HK-2 (cell line): ENCODE data around the gene LMO1.
A peak's percentile ranks its signal among the peaks of the same experiment; 100 is the strongest.

Experiments used
- DNase-seq: peaks from one replicate; pipeline ENCODE4 v3.0.0-alpha.2; 2018; ENCODE audit not compliant: unreplicated experiment

Gene LMO1

DNA sequence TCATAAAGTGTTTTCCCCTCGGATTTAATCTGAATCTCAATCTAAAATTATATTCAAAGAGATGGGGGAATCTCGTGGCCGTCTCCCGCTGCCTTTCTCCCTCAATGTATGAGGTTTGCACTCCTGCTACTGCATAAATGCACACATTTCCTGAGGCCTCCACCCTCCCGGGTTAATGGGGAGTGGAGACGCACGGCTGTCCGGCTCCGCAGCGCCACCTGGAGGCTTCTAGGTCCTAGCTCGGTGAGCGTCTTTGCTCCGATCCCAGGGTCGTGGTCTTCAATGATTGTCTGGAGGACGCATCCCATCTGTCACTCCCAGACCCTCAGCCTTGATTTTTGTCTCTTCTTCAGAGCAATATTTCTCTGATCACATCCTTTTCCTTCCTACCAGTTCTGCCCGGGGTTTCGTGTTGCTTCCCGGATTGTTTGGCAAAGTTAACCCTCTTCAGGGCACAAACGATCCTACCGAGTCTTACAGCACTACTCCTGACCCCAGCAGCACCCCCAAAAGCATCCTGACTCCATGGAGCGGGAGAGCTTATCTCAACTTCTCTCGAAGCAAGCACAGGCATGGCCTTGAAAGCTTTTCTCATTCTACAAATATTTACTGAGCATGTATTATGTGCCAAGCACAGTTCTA lies at the start of gene LMO1:
TSS of gene LMO1 (minus strand) at position 110 of the 642 bp plus-strand sequence. CDS start 516 bp downstream, outside the sequence.
- peak; percentile 72 for DNase-seq

DNA sequence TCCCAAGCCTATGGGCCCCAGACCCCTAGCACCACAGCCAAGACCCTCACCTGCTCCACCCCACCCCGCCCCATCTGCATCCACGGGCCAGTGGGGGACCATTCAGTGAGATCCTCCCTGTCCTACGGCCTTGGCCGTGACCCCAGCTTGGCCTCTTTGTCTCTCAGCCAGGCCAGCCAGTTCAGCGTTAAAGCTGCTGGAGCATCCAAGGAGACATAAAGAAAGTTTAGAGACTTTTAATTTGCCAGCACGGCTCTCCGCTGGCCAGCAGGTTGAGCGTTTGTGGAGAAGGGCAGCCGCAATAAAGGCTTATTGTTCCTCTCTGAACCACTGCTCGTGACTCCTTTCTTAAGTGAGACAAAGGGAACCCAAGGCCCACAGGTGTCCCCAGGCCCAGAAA lies 49.3 kb upstream of the LMO1 start:
- DNase-seq, result no peak

- no peak for DNase-seq
These were observed 47.7 kb upstream of the LMO1 start for GRCh38 chr11:8311366-8311765.

DNA sequence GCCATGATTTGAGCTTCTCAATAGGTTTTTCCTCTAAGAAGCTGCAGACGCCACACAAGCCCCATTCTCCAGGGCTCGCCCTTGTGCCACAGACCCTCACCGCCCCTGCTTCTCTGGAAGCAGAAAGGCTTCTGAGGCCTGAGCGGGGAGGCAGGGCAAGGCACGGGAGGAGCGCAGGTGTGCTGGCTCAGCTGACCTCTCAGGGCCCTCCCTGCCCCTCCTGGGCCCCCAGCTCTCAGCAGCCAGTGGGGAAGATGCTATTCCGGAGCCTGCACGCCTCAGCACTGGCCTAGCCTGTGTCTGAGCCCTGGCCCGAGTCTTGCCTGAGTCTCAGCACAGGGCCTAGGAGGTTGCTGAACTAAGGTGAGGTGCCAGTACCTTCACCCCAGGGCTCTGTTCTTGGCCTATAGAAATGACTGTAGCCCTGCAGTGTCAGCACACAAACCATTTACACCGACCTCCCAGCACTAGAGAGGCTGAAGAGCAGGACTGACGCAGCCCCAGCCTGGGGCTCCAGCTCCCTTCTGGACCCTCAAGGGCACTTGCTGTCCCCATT lies 47.1 kb upstream of the LMO1 start:
- no peak for DNase-seq

DNA sequence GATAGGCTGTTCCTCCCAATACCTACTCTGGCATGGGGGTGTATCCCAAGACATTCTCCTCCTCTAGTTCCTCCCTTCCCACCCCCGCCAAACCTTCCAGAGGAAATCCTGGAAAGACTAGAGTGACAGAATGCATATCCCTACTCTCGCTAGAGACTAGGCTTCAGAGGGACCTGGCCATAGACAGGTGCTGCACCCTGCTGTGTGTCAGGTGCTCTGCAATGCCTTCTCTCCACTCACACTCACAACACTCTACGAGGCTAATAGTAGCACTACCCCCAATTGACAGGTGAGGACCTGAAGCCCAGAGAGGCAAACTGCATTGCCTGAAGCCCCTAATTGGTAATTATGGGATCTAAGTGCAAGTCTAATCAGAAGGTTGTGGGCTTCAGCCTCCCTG lies 46.2 kb upstream of the LMO1 start:
- no peak for DNase-seq

DNA sequence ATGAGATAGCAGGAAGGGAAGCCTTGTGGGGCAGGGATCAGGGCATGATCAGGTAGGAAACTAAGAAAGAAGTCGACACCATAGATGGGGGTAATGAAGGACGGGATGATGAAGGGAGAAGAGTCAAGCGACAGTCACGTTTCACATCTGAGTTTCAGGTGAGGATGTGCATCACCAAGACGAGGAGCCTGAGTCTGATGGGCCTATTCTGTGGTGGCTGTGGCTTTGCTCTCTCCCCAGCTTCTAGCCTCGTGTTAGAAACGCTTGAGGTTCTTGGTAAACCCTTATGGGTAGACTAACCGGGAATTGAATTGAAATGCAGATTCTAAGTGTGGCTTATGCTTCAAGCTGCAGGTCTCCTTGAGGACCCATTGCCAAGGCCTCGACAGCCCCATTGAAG lies 45.6 kb upstream of the LMO1 start:
- DNase-seq, result no peak

GRCh38 chr11:8307601-8308000 lies 43.9 kb upstream of the LMO1 start:
- no peak for DNase-seq

DNA sequence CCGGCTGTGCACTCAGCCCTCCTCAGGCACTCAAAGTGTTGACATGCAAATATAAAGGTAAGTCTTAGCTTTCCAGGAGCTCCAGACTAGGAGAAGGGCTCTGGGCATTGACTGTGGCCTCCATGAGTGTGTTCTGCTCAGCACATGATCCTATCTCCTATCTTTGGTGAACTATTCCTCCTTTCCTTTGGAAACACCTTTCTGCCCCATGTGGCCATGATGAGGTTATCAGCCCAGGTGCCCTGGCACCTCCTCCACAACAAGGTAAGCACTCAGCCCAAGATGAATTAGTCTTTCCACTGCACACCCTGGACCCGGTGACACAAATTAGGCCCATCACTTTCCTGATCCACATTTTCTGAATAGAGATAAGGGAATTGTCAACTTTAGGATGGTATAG lies 37.9 kb upstream of the LMO1 start:
- DNase-seq, result no peak

GRCh38 chr11:8298801-8299786 lies 35.4 kb upstream of the LMO1 start:
- no peak for DNase-seq

DNA sequence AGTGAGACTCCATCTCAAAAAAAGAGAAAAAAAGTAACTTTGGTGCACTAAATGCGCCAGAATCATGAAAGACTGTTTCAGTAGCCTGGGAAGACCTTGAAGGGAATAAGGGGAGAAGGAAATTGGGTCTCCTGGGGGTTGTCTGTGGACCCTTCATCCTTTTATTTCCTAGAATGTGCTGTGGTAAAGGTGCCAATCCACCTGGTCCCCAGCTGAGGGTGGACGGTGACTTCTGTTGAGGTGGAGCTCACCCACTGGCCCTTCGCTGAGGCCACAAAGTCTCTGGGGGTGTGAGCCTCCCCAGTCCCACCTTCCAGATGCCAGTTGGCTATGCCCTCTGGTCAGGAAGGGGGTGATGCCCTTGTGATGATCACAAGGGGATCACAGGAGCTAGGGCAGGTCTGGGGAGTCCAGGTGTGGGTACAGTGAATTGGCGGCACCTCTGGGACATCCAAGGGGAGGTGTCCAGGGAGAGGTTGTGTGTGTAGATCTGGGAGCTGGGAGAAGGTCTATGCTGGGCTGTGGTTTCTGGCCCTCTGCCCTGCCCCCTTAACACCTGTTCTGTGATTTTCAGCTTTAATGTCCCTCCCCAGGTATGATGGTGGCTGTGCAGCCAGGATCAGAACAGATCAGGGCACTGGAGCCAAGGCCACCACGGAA lies 34.2 kb upstream of the LMO1 start:
- DNase-seq, result no peak

DNA sequence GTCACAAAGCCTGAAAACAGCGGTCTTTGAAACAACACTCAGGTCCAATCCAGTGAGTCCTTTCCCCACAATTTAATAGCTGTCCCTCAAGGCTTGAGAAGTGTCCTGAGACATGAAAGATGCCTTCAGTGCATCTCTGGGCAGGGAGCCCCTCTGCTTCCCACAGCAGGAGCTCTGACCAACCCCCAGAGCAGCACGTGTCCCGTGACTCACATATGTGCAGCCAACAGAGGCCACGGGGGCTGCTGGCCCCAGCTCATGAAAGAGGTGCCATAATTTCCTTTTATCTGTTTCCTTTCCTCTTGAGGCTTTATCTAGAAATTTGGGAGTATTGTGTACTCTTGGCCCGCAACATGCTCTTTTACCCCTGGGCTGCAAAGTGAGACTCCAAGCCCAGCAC lies 33.2 kb upstream of the LMO1 start:
- no peak for DNase-seq

DNA sequence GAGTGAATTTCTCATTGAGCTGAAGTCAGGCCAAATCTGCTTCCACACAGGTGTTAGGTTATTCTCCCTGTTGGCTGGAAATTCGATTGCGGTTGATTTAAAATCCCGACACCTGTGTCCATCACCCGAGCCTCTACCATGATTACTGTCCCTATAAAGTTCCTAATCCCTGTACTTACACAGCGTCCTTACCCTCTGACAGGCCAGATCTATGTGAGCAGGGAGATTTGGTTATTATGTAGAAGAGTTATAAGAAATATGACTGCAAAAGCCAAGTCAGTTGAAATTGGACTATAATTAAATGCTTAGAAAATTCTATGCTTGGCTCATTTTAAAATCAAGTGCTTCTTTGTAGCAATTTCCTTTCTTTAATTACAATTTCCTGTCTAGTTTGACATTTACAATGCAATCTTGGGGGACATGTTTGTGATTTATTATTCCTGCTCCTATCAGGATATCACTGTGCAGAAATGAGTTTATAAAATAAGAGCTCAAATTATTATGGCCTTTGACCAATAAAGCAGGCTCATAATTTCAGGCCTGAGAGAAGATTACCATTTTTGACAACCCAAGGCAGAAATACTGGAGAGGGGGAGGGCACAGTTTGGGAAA lies 32.5 kb upstream of the LMO1 start:
- no peak for DNase-seq

DNA sequence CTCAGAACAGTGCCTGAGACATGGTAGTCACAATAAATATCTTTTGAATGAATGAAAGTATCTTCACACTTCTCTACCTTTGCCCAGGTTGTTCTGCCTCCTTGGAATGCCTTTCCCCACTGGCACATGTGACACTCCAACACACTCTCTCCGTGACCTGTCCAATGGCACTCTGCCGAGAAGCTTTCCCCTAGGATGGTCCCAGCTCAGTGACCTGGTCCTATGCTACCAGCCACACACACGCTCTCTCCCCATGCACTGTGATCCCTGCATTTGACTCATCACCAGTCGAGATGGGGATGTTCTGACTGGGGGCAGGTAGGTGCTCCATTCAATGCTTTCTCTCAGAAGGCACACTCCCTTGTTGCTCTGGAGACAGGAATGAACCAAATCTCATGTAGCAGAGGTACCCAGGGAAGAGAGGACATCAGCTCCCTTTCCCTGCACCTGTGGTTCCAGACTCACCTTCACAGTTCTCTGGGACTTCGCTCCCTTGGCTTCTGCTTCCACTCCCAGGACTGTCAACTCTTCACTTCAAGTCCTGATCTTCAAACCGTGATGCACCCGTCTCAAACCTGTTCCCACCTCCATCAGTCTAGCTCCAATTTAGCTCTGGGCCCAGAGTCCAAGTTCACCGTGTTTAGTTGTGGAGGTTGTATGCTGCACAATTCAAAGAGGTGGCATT lies 30.7 kb upstream of the LMO1 start:
- DNase-seq, result no peak

DNA sequence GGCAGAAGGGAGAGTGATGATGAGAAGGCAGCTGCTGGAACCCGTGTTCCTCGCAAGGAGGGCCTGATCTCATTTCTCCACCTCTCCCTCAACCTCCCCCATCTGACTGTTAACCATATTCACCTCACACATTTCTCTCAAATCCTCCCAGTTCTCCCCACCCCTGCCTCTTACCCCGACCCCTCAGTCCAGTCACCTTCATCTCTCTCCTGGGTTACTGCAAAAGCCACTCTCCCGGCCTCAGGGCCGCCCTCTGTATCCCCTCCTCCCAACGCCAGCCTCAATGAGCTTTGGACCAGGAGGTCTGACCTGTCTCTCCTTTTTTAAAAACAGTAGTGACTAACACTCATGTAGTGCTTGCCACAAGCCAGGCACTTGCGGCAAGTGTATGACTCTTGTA lies 29.5 kb upstream of the LMO1 start:
- DNase-seq, result no peak

DNA sequence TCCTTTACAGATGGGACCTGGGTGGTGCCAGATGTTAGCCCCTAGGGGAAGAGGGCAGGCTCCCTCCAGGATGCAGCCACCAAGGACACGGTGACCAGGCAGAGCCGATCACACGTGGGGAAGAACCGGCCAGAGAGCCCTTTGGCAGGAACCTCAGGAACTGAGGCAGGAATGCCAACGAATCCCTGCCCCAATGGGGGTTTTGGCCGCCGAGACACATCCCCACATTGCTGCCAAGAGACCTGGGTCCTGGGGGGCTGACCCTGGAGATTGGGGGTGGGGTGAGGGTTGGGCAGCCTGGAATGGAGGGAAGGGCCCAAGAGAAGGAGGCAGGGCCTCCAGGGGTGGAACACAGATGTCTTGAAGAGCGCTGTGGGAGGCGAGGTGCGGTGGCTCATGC lies 28.7 kb upstream of the LMO1 start:
- DNase-seq, result no peak

DNA sequence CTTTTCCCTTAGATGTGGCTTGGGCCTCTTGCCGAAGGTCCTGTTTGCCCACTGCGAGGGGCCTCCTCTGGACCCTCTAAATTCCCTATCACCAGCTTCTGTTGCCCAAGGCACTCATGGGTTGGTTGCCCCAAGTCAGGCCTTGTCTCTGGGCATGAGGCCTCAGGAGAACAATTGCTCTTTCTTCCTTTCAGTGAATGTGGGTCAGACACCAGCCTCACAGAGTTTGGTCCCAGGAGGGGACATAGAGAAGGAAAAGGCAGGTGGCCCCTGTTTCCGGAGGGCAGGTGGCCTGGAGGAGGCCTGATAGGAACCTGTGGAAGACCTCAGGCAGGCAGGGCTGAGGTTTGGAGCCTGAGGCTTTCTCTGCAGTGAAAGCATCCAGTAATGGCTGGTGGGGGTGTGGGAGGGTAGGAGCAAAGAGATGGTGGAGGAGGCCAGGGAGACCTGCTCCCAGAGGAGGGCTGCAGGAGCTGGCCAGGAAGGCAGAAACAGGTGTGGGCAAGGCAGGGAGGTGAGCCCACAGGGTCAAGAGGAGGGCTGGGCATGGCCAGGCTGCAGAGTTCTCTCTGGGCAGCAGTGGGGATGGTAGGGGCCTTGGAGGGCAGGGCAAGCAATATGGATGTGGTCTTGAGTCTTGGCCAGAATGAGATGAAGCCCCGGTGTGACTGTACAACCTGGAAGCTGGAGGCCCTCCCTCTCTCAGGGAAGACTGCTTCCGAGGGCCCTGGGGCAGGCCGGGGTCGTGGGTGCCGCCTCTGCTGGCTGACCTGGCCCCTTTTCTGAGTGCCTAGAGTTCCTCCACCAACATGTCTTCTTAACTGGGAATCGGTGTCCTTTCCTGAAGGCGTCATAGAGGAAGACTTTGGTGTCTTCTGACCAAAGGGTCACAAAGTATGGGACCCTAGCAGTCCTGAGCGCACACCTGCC lies 28.0 kb upstream of the LMO1 start:
- DNase-seq, result no peak

GRCh38 chr11:8290081-8290810 lies 26.6 kb upstream of the LMO1 start:
- no peak for DNase-seq

GRCh38 chr11:8289492-8289918 lies 25.8 kb upstream of the LMO1 start:
- no peak for DNase-seq

DNA sequence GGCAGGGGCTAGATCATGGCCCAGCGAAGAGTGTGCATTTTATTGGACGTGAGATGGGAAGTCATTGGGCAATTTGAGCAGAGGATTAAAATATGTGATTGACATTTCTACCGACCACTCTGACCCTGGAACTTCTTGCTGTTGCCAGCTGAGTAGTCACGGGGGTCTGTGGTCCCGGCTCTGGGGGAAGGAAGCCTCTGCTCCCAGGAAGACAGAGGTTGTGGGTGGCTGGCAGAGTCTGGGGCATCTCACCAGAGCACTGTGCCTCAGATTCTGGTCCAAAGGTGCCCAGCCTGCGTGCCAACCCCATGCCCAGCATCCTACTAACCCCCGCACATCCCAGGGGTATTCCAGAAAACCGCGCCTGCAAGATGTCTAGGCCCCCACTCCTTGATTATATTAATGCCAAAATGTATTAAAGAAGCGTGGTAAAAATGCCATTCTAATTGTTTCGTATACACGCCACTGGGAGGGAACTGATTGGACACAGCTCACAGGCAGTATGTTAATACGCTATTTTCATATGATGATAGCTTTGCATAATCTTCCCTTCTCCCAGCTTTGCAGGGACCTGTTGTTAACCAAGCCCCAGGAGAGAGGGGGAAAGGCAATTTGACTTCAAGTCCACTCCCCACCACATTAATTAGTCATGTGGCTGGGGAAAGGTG lies 25.3 kb upstream of the LMO1 start:
- no peak for DNase-seq
